ENCODE data around the gene SELENOK.
"Not testable (repeated sequence)": the region's sequence is repeated elsewhere in the genome, so short reads cannot be mapped to it uniquely, and the experiment has no call there.

SELENOK gene

GRCh38 chr3:53891497-53892285 is at the start of gene SELENOK:
TSS of gene SELENOK (minus strand) at chr3:53891859.
- peak; percentile 99 for FAIRE-seq

- FAIRE-seq: no peak
Observed at GRCh38 chr3:53941184-53941583, 49.5 kb upstream of the SELENOK start.

GRCh38 chr3:53940623-53941022 is 49.0 kb upstream of the SELENOK start:
- no peak for FAIRE-seq

GRCh38 chr3:53939813-53940212 is 48.2 kb upstream of the SELENOK start:
- FAIRE-seq: no peak

GRCh38 chr3:53939086-53939582 is 47.5 kb upstream of the SELENOK start:
- no peak for FAIRE-seq

GRCh38 chr3:53938645-53939044 is 47.0 kb upstream of the SELENOK start:
- FAIRE-seq: peak; percentile 57

GRCh38 chr3:53936347-53936746 is 44.7 kb upstream of the SELENOK start:
- FAIRE-seq: no peak

- FAIRE-seq: no peak
Observed at GRCh38 chr3:53935283-53935901, 43.7 kb upstream of the SELENOK start.

- FAIRE-seq: not testable (repeated sequence)
Observed at GRCh38 chr3:53927208-53927872, 35.7 kb upstream of the SELENOK start.

- peak; percentile 30 for FAIRE-seq
Observed at GRCh38 chr3:53921296-53921695, 29.6 kb upstream of the SELENOK start.

- no peak for FAIRE-seq
Observed at GRCh38 chr3:53919741-53920140, 28.1 kb upstream of the SELENOK start.

- no peak for FAIRE-seq
Observed at GRCh38 chr3:53913401-53913800, 21.7 kb upstream of the SELENOK start.

GRCh38 chr3:53902711-53903110 is 11.1 kb upstream of the SELENOK start:
- no peak for FAIRE-seq

GRCh38 chr3:53902067-53902466 is 10.4 kb upstream of the SELENOK start:
- FAIRE-seq: no peak

- no peak for FAIRE-seq
Observed at GRCh38 chr3:53900666-53901331, 9.1 kb upstream of the SELENOK start.

GRCh38 chr3:53899750-53900149 is 8.1 kb upstream of the SELENOK start:
- no peak for FAIRE-seq

GRCh38 chr3:53892286-53892637 is 603 bp upstream of the SELENOK start:
- FAIRE-seq: no peak

GRCh38 chr3:53890726-53891475 is 758 bp downstream of the SELENOK start:
- FAIRE-seq: no peak

GRCh38 chr3:53888232-53888631 is 3.4 kb downstream of the SELENOK start:
- no peak for FAIRE-seq

- FAIRE-seq: no peak
Observed at GRCh38 chr3:53887446-53887845, 4.2 kb downstream of the SELENOK start.

- no peak for FAIRE-seq
Observed at GRCh38 chr3:53885239-53885638, 6.4 kb downstream of the SELENOK start.

- FAIRE-seq: no peak
Observed at GRCh38 chr3:53884623-53885022, 7.0 kb downstream of the SELENOK start.

- no peak for FAIRE-seq
Observed at GRCh38 chr3:53883008-53883407, 8.7 kb downstream of the SELENOK start.
